HepG2 (cell line): ENCODE results near the gene PHKG1. TPM values are rescaled to one million over a fixed set of nuclear protein-coding genes. Genes with fewer than 3 reads are reported as not detected.
A peak's percentile ranks its signal among the peaks of the same experiment; 100 is the strongest.

Experiments
- AFF4 ChIP-seq: sonication (generic); formaldehyde crosslinking; IDR thresholded peaks from 2 replicates; pipeline ENCODE4 v1.4.0; 2020; ENCODE audit warnings: missing genetic modification reagents
- AKNA ChIP-seq: sonication (generic); formaldehyde crosslinking; IDR thresholded peaks from 2 replicates; pipeline ENCODE4 v1.4.0; 2020; ENCODE audit warnings: missing genetic modification reagents, borderline replicate concordance
- MIER2 ChIP-seq: IDR thresholded peaks from 2 replicates; pipeline ENCODE4 v1.6.1; 2016; ENCODE audit warnings: missing biosample characterization, missing genetic modification reagents
- NR2F1 ChIP-seq, 2 experiments: fragments of 450-650 bp in 1 of 2; formaldehyde crosslinking in 1 of 2; IDR thresholded peaks; 2 replicates each; pipeline versions ENCODE4 v1.5.0 to v1.6.1; 2016 to 2020; ENCODE audit warnings: mild to moderate bottlenecking in 1 of 2, missing compliant biosample characterization in 1 of 2, missing genetic modification reagents in 1 of 2, moderate library complexity in 1 of 2
- RNF219 ChIP-seq: sonication (generic); formaldehyde crosslinking; IDR thresholded peaks from 2 replicates; pipeline ENCODE4 v1.5.0; 2020; ENCODE audit warnings: mild to moderate bottlenecking, missing genetic modification reagents
- ZMYM3 ChIP-seq: sonication (generic); formaldehyde crosslinking; IDR thresholded peaks from 2 replicates; pipeline ENCODE4 v1.5.1; 2020; ENCODE audit warnings: mild to moderate bottlenecking, missing genetic modification reagents
- ZNF430 ChIP-seq: sonication (generic); formaldehyde crosslinking; IDR thresholded peaks from 2 replicates; pipeline ENCODE4 v1.9.0; 2021; ENCODE audit warnings: mild to moderate bottlenecking, missing genetic modification reagents
- ZNF720 ChIP-seq: sonication (generic); formaldehyde crosslinking; IDR thresholded peaks from 2 replicates; pipeline ENCODE4 v1.4.0; 2020; ENCODE audit warnings: missing genetic modification reagents
- polyA plus RNA-seq, 8 experiments: library from polyadenylated mRNA; depleted of rRNA in 3 of 8; stranded (reverse) in 7 of 8; unstranded in 1 of 8; fragments of >200 nt; fragmentation: Illumina TruSeq in 4 of 8; extraction: Trizol in 4 of 8; gene quantifications; 2 replicates each; pipeline versions ENCODE4 v1.2.1 to v1.2.3, GENCODE V29; 2011 to 2016; ENCODE audit warnings: low read depth in 4 of 8, missing spikeins in 1 of 8, mixed read lengths in 1 of 8; ENCODE audit not compliant: insufficient read depth in 1 of 8
- total RNA-seq, 5 experiments: library from RNA; depleted of rRNA; stranded (reverse); fragments of >200 nt; fragmentation: Illumina TruSeq; extraction: Trizol; gene quantifications; 2 replicates each; pipeline ENCODE4 v1.2.3, GENCODE V29; 2016; ENCODE audit warnings: low read depth in 1 of 5

PHKG1 gene
- total and polyA plus RNA-seq, 2 of the 13 experiments (the other 11 are each of a cell fraction or from before 2014, with no cell fraction given) = 0.44 to 0.71 TPM

GRCh38 chr7:56051339-56052191 is 41.2 kb downstream of the PHKG1 start, which contains the start of the genes CCT6A and PSPH (continued):
- no peak; the same call in 1 of the 2 replicates for TF ChIP-seq RNF219 (CRISPR knock-in tag)
- no peak; the same call in 1 of the 2 replicates for TF ChIP-seq AFF4 (CRISPR knock-in tag)
- TF ChIP-seq NR2F1 (CRISPR knock-in tag; IDR thresholded peaks at IDR 0.05) = peak in 1 of 2 experiments; percentile 25; a peak in 1 of 4 replicates
- TF ChIP-seq AKNA = no peak
- TF ChIP-seq MIER2 (CRISPR knock-in tag) = no peak
- TF ChIP-seq ZNF430 (CRISPR knock-in tag) = 0 out of 2 replicates have a peak, but pooled peaks have one; percentile 22
- TF ChIP-seq ZMYM3 (CRISPR knock-in tag) = 0 out of 2 replicates have a peak, but pooled peaks have one; percentile 47
- TF ChIP-seq ZNF720 (CRISPR knock-in tag) = peak; percentile 55; the same call in 1 of the 2 replicates
